ENCODE measurements around the gene MANBA. TPM values are rescaled to one million over a fixed set of nuclear protein-coding genes. Genes with fewer than 3 reads are reported as not detected.

MANBA gene
- polyA plus RNA-seq, 2 of the 4 experiments (the other 2 are of a cell fraction) = 9.3 to 10.4 TPM

DNA sequence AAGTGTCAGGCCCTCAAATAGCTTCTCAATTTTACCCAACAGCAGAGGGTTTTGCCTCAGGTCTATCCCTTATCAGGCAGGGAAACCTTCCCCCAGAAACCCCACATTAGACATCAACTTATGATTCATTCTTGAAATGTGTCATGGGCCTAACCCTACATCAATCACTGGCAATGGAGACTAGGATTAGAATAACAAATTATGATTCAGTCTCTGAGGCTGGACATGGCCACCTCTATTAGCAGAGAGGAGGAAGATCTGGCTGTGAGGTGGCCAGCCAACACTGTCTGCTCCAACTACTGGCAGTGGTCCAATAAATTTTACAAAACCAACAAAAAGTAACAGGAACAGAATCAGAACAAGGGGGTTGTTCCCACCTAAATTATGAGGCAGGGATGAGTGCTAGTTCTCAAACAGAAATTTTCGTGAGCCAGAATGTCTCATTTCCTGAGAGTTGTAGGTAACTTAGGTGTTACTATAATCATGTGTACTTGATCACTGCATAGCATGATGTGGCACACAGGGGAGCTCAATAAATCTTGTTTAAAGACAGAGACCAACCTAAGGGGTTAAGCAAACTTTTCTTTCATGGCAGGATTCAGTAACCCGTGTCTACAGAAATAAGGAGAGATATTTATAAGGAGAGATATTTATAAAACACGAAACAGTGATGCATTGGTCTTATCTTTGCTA, 132.8 kb downstream of the MANBA start:
- TF ChIP-seq FOSL2 (IDR thresholded peaks at IDR 0.05) (peak; percentile 45), FOSL2 (CRISPR knock-in tag; IDR thresholded peaks at IDR 0.05) (peak; percentile 69), CEBPB (IDR thresholded peaks at IDR 0.05) (0 out of 4 replicates have a peak, but pooled peaks of 1 of the 2 experiments have one; percentile 17), JUNB (IDR thresholded peaks at IDR 0.05) (peak; percentile 64), HDAC2 (IDR thresholded peaks at IDR 0.05) (no peak), HOXB5 (CRISPR knock-in tag; IDR thresholded peaks at IDR 0.05) (peak; percentile 70; the same call in 1 of the 2 replicates), TFCP2L1 (CRISPR knock-in tag; IDR thresholded peaks at IDR 0.05) (no peak), KDM5A (IDR thresholded peaks at IDR 0.05) (no peak), JUN (IDR thresholded peaks at IDR 0.05) (0 out of 5 replicates have a peak, but pooled peaks of 1 of the 2 experiments have one; percentile 30), MYC (IDR thresholded peaks at IDR 0.05; ENCODE audit: borderline replicate concordance, low read length) (no peak)
- TF ChIP-seq, protein P1, sequence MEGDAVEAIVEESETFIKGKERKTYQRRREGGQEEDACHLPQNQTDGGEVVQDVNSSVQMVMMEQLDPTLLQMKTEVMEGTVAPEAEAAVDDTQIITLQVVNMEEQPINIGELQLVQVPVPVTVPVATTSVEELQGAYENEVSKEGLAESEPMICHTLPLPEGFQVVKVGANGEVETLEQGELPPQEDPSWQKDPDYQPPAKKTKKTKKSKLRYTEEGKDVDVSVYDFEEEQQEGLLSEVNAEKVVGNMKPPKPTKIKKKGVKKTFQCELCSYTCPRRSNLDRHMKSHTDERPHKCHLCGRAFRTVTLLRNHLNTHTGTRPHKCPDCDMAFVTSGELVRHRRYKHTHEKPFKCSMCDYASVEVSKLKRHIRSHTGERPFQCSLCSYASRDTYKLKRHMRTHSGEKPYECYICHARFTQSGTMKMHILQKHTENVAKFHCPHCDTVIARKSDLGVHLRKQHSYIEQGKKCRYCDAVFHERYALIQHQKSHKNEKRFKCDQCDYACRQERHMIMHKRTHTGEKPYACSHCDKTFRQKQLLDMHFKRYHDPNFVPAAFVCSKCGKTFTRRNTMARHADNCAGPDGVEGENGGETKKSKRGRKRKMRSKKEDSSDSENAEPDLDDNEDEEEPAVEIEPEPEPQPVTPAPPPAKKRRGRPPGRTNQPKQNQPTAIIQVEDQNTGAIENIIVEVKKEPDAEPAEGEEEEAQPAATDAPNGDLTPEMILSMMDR (IDR thresholded peaks at IDR 0.05) = no peak
- TF ChIP-seq, protein P2, sequence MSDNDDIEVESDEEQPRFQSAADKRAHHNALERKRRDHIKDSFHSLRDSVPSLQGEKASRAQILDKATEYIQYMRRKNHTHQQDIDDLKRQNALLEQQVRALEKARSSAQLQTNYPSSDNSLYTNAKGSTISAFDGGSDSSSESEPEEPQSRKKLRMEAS (IDR thresholded peaks at IDR 0.05) = peak; percentile 30; the same call in 1 of the 2 replicates
- no peak overlapping the region for H3K4me3 ChIP-seq
- ChIA-PET POLR2A (interaction anchor here (0.6 to 1.5 kb wide), 2 partner anchors 133 to 241 kb away, joined by 3 to 6 read pairs; partner anchors contain the start of gene MANBA), CTCF (interaction anchor here (0.6 to 1.7 kb wide), 5 partner anchors 23 to 382 kb away, joined by 3 to 4 read pairs (median 3); no protein-coding TSS in a partner anchor)
- ATAC-seq (peak; percentile 72 to 86), DNase-seq (ENCODE audit: low read depth in 1 of 2, low spot score in 1 of 2) (peak; percentile 55 to 62), FAIRE-seq (no peak)
- peaks cover 44% of the 10 kb centered on the region for H3K4me1 ChIP-seq
- H3K27ac ChIP-seq = peak overlapping the region; percentile 54 to 69
- H3K9me3 ChIP-seq = no peaks in the 10 kb centered on the region
- WGBS (ENCODE audit: missing lambda C conversion rate) = 20% methylated on average over 3 of the region's 3 CpGs
- H3K4me2 ChIP-seq = peak overlapping the region; percentile 56

- no peak for ATAC-seq
- WGBS (ENCODE audit: missing lambda C conversion rate) = 74% methylated on average over 3 of the region's 3 CpGs
- ChIA-PET POLR2A (no interaction called here), CTCF (interaction anchor here (2.5 kb wide), 1 partner anchor 383 kb away, joined by 18 read pairs; no protein-coding TSS in a partner anchor)
- no peak for FAIRE-seq
- Histone ChIP-seq H3K4me2 (peak overlapping the region; percentile 15; the same call in 1 of the 3 replicates), H3K27ac (peak overlapping the region; percentile 33 to 64; a peak in 4 of 6 replicates), H3K9me3 (no peaks in the 10 kb centered on the region), H3K4me1 (peaks cover 65% of the 10 kb centered on the region), H3K4me3 (no peak overlapping the region)
- TF ChIP-seq CHD2 (IDR thresholded peaks at IDR 0.05; ENCODE audit: low read length, partially characterized antibody) = no peak
- peak; percentile 22 to 33; a peak in 1 of 5 replicates for TF ChIP-seq RAD21 (conservative IDR thresholded peaks at IDR 0.05 in 1 of 2, IDR thresholded peaks at IDR 0.05 in 1 of 2)
- TF ChIP-seq PHF8 (IDR thresholded peaks at IDR 0.05; ENCODE audit: borderline replicate concordance, low read depth) = no peak
- no peak for TF ChIP-seq HOXB5 (CRISPR knock-in tag; IDR thresholded peaks at IDR 0.05)
- DNase-seq (ENCODE audit: low read depth in 1 of 2, low spot score in 1 of 2) = peak in 1 of 2 experiments; percentile 37
Measured at GRCh38 chr4:102625232-102625930, 135.4 kb downstream of the MANBA start.

GRCh38 chr4:102624505-102624904, 136.3 kb downstream of the MANBA start:
- no peak overlapping the region for H3K4me2 ChIP-seq
- FAIRE-seq (no peak), DNase-seq (ENCODE audit: low read depth in 1 of 2, low spot score in 1 of 2) (no peak), ATAC-seq (no peak)
- peak overlapping the region; percentile 82 to 87; a peak in 5 of 6 replicates for H3K27ac ChIP-seq
- no peaks in the 10 kb centered on the region for H3K9me3 ChIP-seq
- CTCF ChIA-PET = interaction anchor here (1.3 to 2.5 kb wide), 5 partner anchors 201 to 394 kb away, joined by 3 to 18 read pairs (median 5); partner anchors contain the start of gene UBE2D3
- TF ChIP-seq ATOH8 (CRISPR knock-in tag; IDR thresholded peaks at IDR 0.05; ENCODE audit: low read depth) (no peak), ZFP36 (IDR thresholded peaks at IDR 0.05; ENCODE audit: borderline replicate concordance, partially characterized antibody) (no peak), FOSL2 (IDR thresholded peaks at IDR 0.05) (no peak), FOSL2 (CRISPR knock-in tag; IDR thresholded peaks at IDR 0.05) (no peak), GATA3 (IDR thresholded peaks at IDR 0.05; ENCODE audit: borderline replicate concordance) (no peak), RAD21 (conservative IDR thresholded peaks at IDR 0.05 in 1 of 2, IDR thresholded peaks at IDR 0.05 in 1 of 2) (no peak), ZNF302 (CRISPR knock-in tag; IDR thresholded peaks at IDR 0.05) (no peak), FOXS1 (CRISPR knock-in tag; IDR thresholded peaks at IDR 0.05) (no peak), EP300 (IDR thresholded peaks at IDR 0.05) (no peak), JUN (IDR thresholded peaks at IDR 0.05) (no peak), TFCP2L1 (CRISPR knock-in tag; IDR thresholded peaks at IDR 0.05) (no peak), RFX5 (IDR thresholded peaks at IDR 0.05) (no peak), ESRRA (IDR thresholded peaks at IDR 0.05; ENCODE audit: borderline replicate concordance, low read length) (no peak), HOXB13 (CRISPR knock-in tag; IDR thresholded peaks at IDR 0.05; ENCODE audit: low read depth) (no peak), BHLHE40 (IDR thresholded peaks at IDR 0.05; ENCODE audit: low read depth, low read length) (no peak)
- TF ChIP-seq, protein P3, sequence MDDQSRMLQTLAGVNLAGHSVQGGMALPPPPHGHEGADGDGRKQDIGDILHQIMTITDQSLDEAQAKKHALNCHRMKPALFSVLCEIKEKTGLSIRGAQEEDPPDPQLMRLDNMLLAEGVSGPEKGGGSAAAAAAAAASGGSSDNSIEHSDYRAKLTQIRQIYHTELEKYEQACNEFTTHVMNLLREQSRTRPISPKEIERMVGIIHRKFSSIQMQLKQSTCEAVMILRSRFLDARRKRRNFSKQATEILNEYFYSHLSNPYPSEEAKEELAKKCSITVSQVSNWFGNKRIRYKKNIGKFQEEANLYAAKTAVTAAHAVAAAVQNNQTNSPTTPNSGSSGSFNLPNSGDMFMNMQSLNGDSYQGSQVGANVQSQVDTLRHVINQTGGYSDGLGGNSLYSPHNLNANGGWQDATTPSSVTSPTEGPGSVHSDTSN (IDR thresholded peaks at IDR 0.05) = no peak
- H3K4me1 ChIP-seq = peaks cover 74% of the 10 kb centered on the region
- POLR2A ChIA-PET = no interaction called here
- H3K4me3 ChIP-seq = no peak overlapping the region
- 93% methylated on average over 4 of the region's 4 CpGs for WGBS (ENCODE audit: missing lambda C conversion rate)

All from A549 (cell line).